ENCODE measurements around the gene CAPN2.
"Not testable (repeated sequence)": the region's sequence is repeated elsewhere in the genome, so short reads cannot be mapped to it uniquely, and the experiment has no call there.

Gene CAPN2

GRCh38 chr1:223815865-223816264, 103.5 kb downstream of the CAPN2 start:
- no peaks in the 10 kb centered on the region for H3K9me3 ChIP-seq (ENCODE audit: insufficient read depth, low read depth, low read length)
- H3K27me3 ChIP-seq (ENCODE audit: insufficient read depth, low read length): no peaks in the 10 kb centered on the region
- peaks cover 69% of the 10 kb centered on the region for H3K36me3 ChIP-seq (ENCODE audit: insufficient read depth, low read depth, low read length)
- H3K4me3 ChIP-seq (ENCODE audit: low read length): no peak overlapping the region
- H3K9ac ChIP-seq (ENCODE audit: low read depth, low read length): no peak overlapping the region
- H3K27ac ChIP-seq (ENCODE audit: low read length): no peak overlapping the region
- H3K4me1 ChIP-seq (ENCODE audit: insufficient read depth, low read length): peaks cover 12% of the 10 kb centered on the region

- not testable (repeated sequence) for H3K9ac ChIP-seq (ENCODE audit: low read depth, low read length); H3K4me3 ChIP-seq (ENCODE audit: low read length); H3K27me3 ChIP-seq (ENCODE audit: insufficient read depth, low read length); H3K27ac ChIP-seq (ENCODE audit: low read length); H3K9me3 ChIP-seq (ENCODE audit: insufficient read depth, low read depth, low read length)
- Histone ChIP-seq H3K36me3 (ENCODE audit: insufficient read depth, low read depth, low read length) (peaks cover 62% of the 10 kb centered on the region), H3K4me1 (ENCODE audit: insufficient read depth, low read length) (peaks cover 12% of the 10 kb centered on the region)
Measured at GRCh38 chr1:223817265-223817664, 104.9 kb downstream of the CAPN2 start.

- peaks cover 39% of the 10 kb centered on the region for H3K36me3 ChIP-seq (ENCODE audit: insufficient read depth, low read depth, low read length)
- H3K27me3 ChIP-seq (ENCODE audit: insufficient read depth, low read length): no peaks in the 10 kb centered on the region
- no peak overlapping the region for H3K4me3 ChIP-seq (ENCODE audit: low read length)
- H3K9ac ChIP-seq (ENCODE audit: low read depth, low read length): no peak overlapping the region
- no peak overlapping the region for H3K27ac ChIP-seq (ENCODE audit: low read length)
- H3K4me1 ChIP-seq (ENCODE audit: insufficient read depth, low read length): peaks cover 12% of the 10 kb centered on the region
- no peaks in the 10 kb centered on the region for H3K9me3 ChIP-seq (ENCODE audit: insufficient read depth, low read depth, low read length)
Measured at GRCh38 chr1:223819730-223820514, 107.6 kb downstream of the CAPN2 start.

DNA sequence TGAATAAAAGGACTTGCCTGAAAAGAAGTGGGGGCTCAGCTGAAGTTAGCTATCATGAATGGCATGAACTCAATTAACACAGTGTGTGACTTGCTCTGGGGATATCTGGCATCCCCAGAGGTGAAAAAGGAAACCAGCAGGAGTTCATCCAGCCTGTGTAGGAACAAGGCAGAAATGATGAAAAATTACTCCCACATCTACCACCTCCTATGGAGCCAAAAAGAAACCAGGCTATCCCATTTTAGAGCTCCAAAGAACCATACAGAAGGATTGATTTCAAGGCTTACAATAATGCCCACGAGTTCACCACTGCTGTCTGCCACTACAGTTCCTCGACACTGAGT, 108.1 kb downstream of the CAPN2 start:
- peaks cover 39% of the 10 kb centered on the region for H3K36me3 ChIP-seq (ENCODE audit: insufficient read depth, low read depth, low read length)
- H3K9me3 ChIP-seq (ENCODE audit: insufficient read depth, low read depth, low read length): no peaks in the 10 kb centered on the region
- H3K4me3 ChIP-seq (ENCODE audit: low read length): no peak overlapping the region
- H3K9ac ChIP-seq (ENCODE audit: low read depth, low read length): no peak overlapping the region
- H3K4me1 ChIP-seq (ENCODE audit: insufficient read depth, low read length): peaks cover 12% of the 10 kb centered on the region
- no peaks in the 10 kb centered on the region for H3K27me3 ChIP-seq (ENCODE audit: insufficient read depth, low read length)
- H3K27ac ChIP-seq (ENCODE audit: low read length): no peak overlapping the region

DNA sequence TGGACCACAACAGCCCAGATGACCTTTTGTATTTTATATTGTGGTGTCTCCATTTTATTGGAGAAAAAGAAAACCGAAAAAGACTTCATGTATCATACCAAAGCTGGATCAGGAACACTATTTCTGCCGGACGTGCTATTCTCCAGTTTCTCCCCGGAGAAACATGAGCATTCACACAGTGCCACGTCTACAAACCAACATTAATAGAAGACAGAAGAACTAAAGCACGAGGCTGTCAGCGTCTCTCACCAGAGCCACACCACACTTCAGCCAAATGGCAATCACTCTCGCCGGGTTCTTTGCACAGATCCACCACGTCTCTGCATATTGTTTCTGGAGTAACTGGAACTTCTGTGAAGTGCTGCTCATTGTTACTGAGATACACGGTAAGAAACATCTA, 108.6 kb downstream of the CAPN2 start:
- no peak overlapping the region for H3K9ac ChIP-seq (ENCODE audit: low read depth, low read length)
- H3K4me3 ChIP-seq (ENCODE audit: low read length): no peak overlapping the region
- H3K27ac ChIP-seq (ENCODE audit: low read length): no peak overlapping the region
- peaks cover 12% of the 10 kb centered on the region for H3K4me1 ChIP-seq (ENCODE audit: insufficient read depth, low read length)
- no peaks in the 10 kb centered on the region for H3K9me3 ChIP-seq (ENCODE audit: insufficient read depth, low read depth, low read length)
- H3K27me3 ChIP-seq (ENCODE audit: insufficient read depth, low read length): no peaks in the 10 kb centered on the region
- H3K36me3 ChIP-seq (ENCODE audit: insufficient read depth, low read depth, low read length): peaks cover 34% of the 10 kb centered on the region

DNA sequence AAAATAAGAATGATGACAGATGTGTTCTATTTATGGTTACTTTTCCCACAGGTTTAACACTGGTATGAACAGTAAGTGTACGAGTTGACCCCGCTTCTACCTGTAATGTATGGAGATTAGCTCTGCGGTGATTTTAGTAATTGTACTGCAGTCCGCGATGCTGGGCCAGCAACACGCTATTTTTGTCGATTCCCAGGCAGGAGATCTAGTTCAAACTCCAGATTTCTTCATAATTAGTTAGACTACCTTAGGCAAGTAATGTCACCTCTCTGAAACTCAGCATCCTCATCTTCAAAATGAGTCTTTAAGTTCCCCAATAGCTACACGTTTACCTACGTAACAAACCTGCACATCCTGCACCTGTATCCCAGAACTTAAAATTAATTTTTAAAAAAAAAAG, 111.9 kb downstream of the CAPN2 start:
- peaks cover 20% of the 10 kb centered on the region for H3K36me3 ChIP-seq (ENCODE audit: insufficient read depth, low read depth, low read length)
- peaks cover 23% of the 10 kb centered on the region for H3K4me1 ChIP-seq (ENCODE audit: insufficient read depth, low read length)

GRCh38 chr1:223824712-223825111, 112.4 kb downstream of the CAPN2 start:
- Histone ChIP-seq H3K4me1 (ENCODE audit: insufficient read depth, low read length) (peaks cover 23% of the 10 kb centered on the region), H3K9me3 (ENCODE audit: insufficient read depth, low read depth, low read length) (no peaks in the 10 kb centered on the region), H3K9ac (ENCODE audit: low read depth, low read length) (no peak overlapping the region), H3K36me3 (ENCODE audit: insufficient read depth, low read depth, low read length) (peaks cover 17% of the 10 kb centered on the region), H3K27me3 (ENCODE audit: insufficient read depth, low read length) (no peaks in the 10 kb centered on the region), H3K27ac (ENCODE audit: low read length) (no peak overlapping the region), H3K4me3 (ENCODE audit: low read length) (no peak overlapping the region)

More for the DNA sequence above, 111.9 kb downstream of the CAPN2 start:
- Histone ChIP-seq H3K27ac (ENCODE audit: low read length) (no peak overlapping the region), H3K9ac (ENCODE audit: low read depth, low read length) (no peak overlapping the region), H3K9me3 (ENCODE audit: insufficient read depth, low read depth, low read length) (no peaks in the 10 kb centered on the region), H3K27me3 (ENCODE audit: insufficient read depth, low read length) (no peaks in the 10 kb centered on the region), H3K4me3 (ENCODE audit: low read length) (no peak overlapping the region)
